Endothelial cell of hepatic sinusoid (primary cell): ENCODE results near the gene ANKRD31.

ENCODE experiments used
- in situ Hi-C: cut with HindIII; loops from 2 replicates; pipeline ENCODE4 v1.10.0; 2017; ENCODE audit warnings: low sequenced_read_pairs

Gene ANKRD31

GRCh38 chr5:75062925-75063531, 173.7 kb downstream of the ANKRD31 start:
- in situ Hi-C loops: no loop called here

- in situ Hi-C loops: no loop called here
These were observed 176.6 kb downstream of the ANKRD31 start for GRCh38 chr5:75059912-75060545.

- in situ Hi-C loops: no loop called here
These were observed 177.6 kb downstream of the ANKRD31 start for GRCh38 chr5:75058986-75059535.

GRCh38 chr5:75057561-75057960, 179.1 kb downstream of the ANKRD31 start:
- in situ Hi-C loops: no loop called here

- in situ Hi-C loops: no loop called here
These were observed 180.9 kb downstream of the ANKRD31 start for GRCh38 chr5:75055727-75056144.

GRCh38 chr5:75054134-75054930, 182.3 kb downstream of the ANKRD31 start:
- in situ Hi-C loops: no loop called here

- in situ Hi-C loops: no loop called here
These were observed 183.2 kb downstream of the ANKRD31 start for GRCh38 chr5:75053304-75054133.

- in situ Hi-C loops: no loop called here
These were observed 183.7 kb downstream of the ANKRD31 start for GRCh38 chr5:75053054-75053303.

GRCh38 chr5:75052192-75053053, 184.3 kb downstream of the ANKRD31 start, which contains the start of gene GCNT4:
Gene GCNT4 (minus strand): TSS chr5:75052558. CDS start chr5:75030037, 22,521 bp downstream.
- in situ Hi-C loops: no loop called here

- in situ Hi-C loops: no loop called here
These were observed 185.4 kb downstream of the ANKRD31 start for GRCh38 chr5:75051217-75051751.

GRCh38 chr5:75050415-75050814, 186.3 kb downstream of the ANKRD31 start:
- in situ Hi-C loops: no loop called here

- in situ Hi-C loops: no loop called here
These were observed 187.0 kb downstream of the ANKRD31 start for GRCh38 chr5:75049456-75050351.

- in situ Hi-C loops: no loop called here
These were observed 188.2 kb downstream of the ANKRD31 start for GRCh38 chr5:75048457-75048953.

- in situ Hi-C loops: no loop called here
These were observed 189.3 kb downstream of the ANKRD31 start for GRCh38 chr5:75047356-75047755.

GRCh38 chr5:75046366-75047142, 190.1 kb downstream of the ANKRD31 start:
- in situ Hi-C loops: no loop called here

- in situ Hi-C loops: no loop called here
These were observed 191.6 kb downstream of the ANKRD31 start for GRCh38 chr5:75045071-75045470.

GRCh38 chr5:75044406-75044805, 192.3 kb downstream of the ANKRD31 start:
- in situ Hi-C loops: no loop called here
